Right lobe of liver (tissue), 4 donors: ENCODE results near the gene FAXDC2.

Source experiments
- CTCF ChIP-seq, 4 donors: fragments of 200-600 bp in 3 of 4; fragments of 450-650 bp in 1 of 4; IDR thresholded peaks; one replicate each; pipeline versions ENCODE4 v1.5.1 to v1.8.0; 2016 to 2022; ENCODE audit warnings: antibody characterized with exemption in 4 of 4, mild to moderate bottlenecking in 2 of 4
- POLR2A ChIP-seq: fragments of 450-650 bp; IDR thresholded peaks from one replicate; pipeline ENCODE4 v1.6.1; 2017; ENCODE audit warnings: antibody characterized with exemption, mild to moderate bottlenecking
- donor health status: DM: no; HTN: no; CAD: no.
- donor health status: DM: no; HTN: no; CAD: no.
- donor health status: DM: no; HTN: yes; CAD: no.

GRCh38 chr5:154824070-154824469 lies 26.3 kb downstream of the FAXDC2 start:
- no peak for TF ChIP-seq CTCF (IDR thresholded peaks at IDR 0.05)
- TF ChIP-seq POLR2A = no peak
